Aorta (tissue), 5 donors: ENCODE data around the gene DHRSX. TPM values are rescaled to one million over a fixed set of nuclear protein-coding genes. Genes with fewer than 3 reads are reported as not detected.

Source experiments
- ATAC-seq: fragments of 200-7000 bp; cut with Tn5 transposase; one replicate; pipeline ENCODE4 v1.9.1; 2022; ENCODE audit warnings: moderate library complexity; ENCODE audit not compliant: low FRiP score
- DNase-seq, 2 donors: peaks; one replicate each; pipeline ENCODE4 v3.0.0-alpha.2; 2020
- H3K27ac ChIP-seq, 2 donors: one replicate each; pipeline ENCODE4 v1.5.1; 2013; ENCODE audit warnings: low read length in 2 of 2, mild to moderate bottlenecking in 2 of 2, moderate library complexity in 2 of 2, control low read depth in 1 of 2, inconsistent platforms in 1 of 2, low read depth in 1 of 2
- H3K27me3 ChIP-seq, 2 donors: one replicate each; pipeline ENCODE4 v1.6.1; 2013; ENCODE audit warnings: control low read depth in 1 of 2, low read length in 1 of 2, mild to moderate bottlenecking in 1 of 2, moderate library complexity in 1 of 2; ENCODE audit not compliant: insufficient read depth in 2 of 2, control insufficient read depth in 1 of 2
- H3K36me3 ChIP-seq, 2 donors: one replicate each; pipeline ENCODE4 v1.6.1; 2013; ENCODE audit warnings: control low read depth in 1 of 2, low read length in 1 of 2, mild to moderate bottlenecking in 1 of 2; ENCODE audit not compliant: insufficient read depth in 2 of 2, control insufficient read depth in 1 of 2
- H3K4me1 ChIP-seq, 2 donors: one replicate each; pipeline ENCODE4 v1.6.1; 2013; ENCODE audit warnings: low read length in 2 of 2, control low read depth in 1 of 2, mild to moderate bottlenecking in 1 of 2, moderate library complexity in 1 of 2; ENCODE audit not compliant: insufficient read depth in 2 of 2, control insufficient read depth in 1 of 2
- H3K4me3 ChIP-seq, 2 donors: one replicate each; pipeline ENCODE4 v1.5.1; 2013; ENCODE audit warnings: low read length in 2 of 2, control low read depth in 1 of 2, mild to moderate bottlenecking in 1 of 2
- H3K9me3 ChIP-seq: one replicate; pipeline ENCODE4 v1.6.1; 2013; ENCODE audit warnings: mild to moderate bottlenecking, low read length; ENCODE audit not compliant: control insufficient read depth
- WGBS, 2 donors: extraction: QIAGEN DNeasy Blood & Tissue Kit; methylation state at CpG; one replicate each; pipeline ENCODE4 v1.1.7; 2013; 5-methylcytosine and 5-hydroxymethylcytosine counted together
- intact Hi-C, 2 donors: fragments of 100-400 bp; cut with DNase I; formaldehyde crosslinking; loops; one replicate each; pipeline versions ENCODE4 v1.14.2 to v1.15.0; 2022
- polyA plus RNA-seq, 2 donors: library from polyadenylated mRNA; stranded (reverse); fragments of 200-250 nt; gene quantifications; one replicate each; pipeline ENCODE4 v1.2.3, GENCODE V29; 2013
- total RNA-seq, 2 donors: library from RNA; stranded (reverse); fragmentation: NEBNext Ultra II Directional; extraction: Animal tissue kit (Norgen Biotek cat#: 25700); gene quantifications; one replicate each; pipeline ENCODE4 v1.2.1, GENCODE V29; 2021
- donor health status: healthy with polysubstance abuse.
- donor health status: Bipolar disorder and iron deficiency.
- donor health status: DM: no; HTN: no; CAD: no.
- donor health status: DM: no; HTN: no; CAD: no.
- donor health status: DM: yes; HTN: yes; CAD: no.

DHRSX gene
- total and polyA plus RNA-seq, 4 donors = 6.0 to 21.8 (median 11.7) TPM

- ATAC-seq = no peak
- Histone ChIP-seq H3K9me3 (no peaks in the 10 kb centered on the region), H3K4me1 (no peaks in the 10 kb centered on the region), H3K27ac (no peak overlapping the region), H3K27me3 (no peaks in the 10 kb centered on the region), H3K36me3 (no peaks in the 10 kb centered on the region), H3K4me3 (no peak overlapping the region)
- intact Hi-C loops = no loop called here
- no peak for DNase-seq
- 86 to 88% methylated on average over 14 of the region's 14 CpGs for WGBS, 2 donors
These were observed 5.2 kb downstream of the DHRSX start for GRCh38 chrX:2495595-2495994.

GRCh38 chrX:2492531-2493218 is 8.1 kb downstream of the DHRSX start:
- Histone ChIP-seq H3K27me3 (no peaks in the 10 kb centered on the region), H3K36me3 (peaks cover 0 to 16% of the 10 kb centered on the region in 2 donors), H3K4me1 (no peaks in the 10 kb centered on the region), H3K4me3 (no peak overlapping the region), H3K27ac (no peak overlapping the region), H3K9me3 (no peaks in the 10 kb centered on the region)
- intact Hi-C loops = no loop called here
- ATAC-seq (no peak), DNase-seq (no peak)
- 93 to 95% methylated on average over 22 of the region's 22 CpGs for WGBS, 2 donors

GRCh38 chrX:2490634-2491033 is 10.1 kb downstream of the DHRSX start:
- no peaks in the 10 kb centered on the region for H3K9me3 ChIP-seq
- H3K36me3 ChIP-seq = peaks cover 0 to 19% of the 10 kb centered on the region in 2 donors
- H3K27ac ChIP-seq = no peak overlapping the region
- 83 to 84% methylated on average over 22 of the region's 22 CpGs for WGBS, 2 donors
- intact Hi-C loops = no loop called here
- ATAC-seq (no peak), DNase-seq (no peak)
- H3K4me3 ChIP-seq = no peak overlapping the region
- no peaks in the 10 kb centered on the region for H3K27me3 ChIP-seq
- no peaks in the 10 kb centered on the region for H3K4me1 ChIP-seq

- H3K4me3 ChIP-seq = no peak overlapping the region
- peaks cover 0 to 19% of the 10 kb centered on the region in 2 donors for H3K36me3 ChIP-seq
- H3K9me3 ChIP-seq = no peaks in the 10 kb centered on the region
- intact Hi-C loops = no loop called here
- DNase-seq = no peak
- no peaks in the 10 kb centered on the region for H3K27me3 ChIP-seq
- ATAC-seq = no peak
- WGBS, 2 donors = 96 to 98% methylated on average over 65 of the region's 65 CpGs
- H3K4me1 ChIP-seq = no peaks in the 10 kb centered on the region
- no peak overlapping the region for H3K27ac ChIP-seq
These were observed 11.0 kb downstream of the DHRSX start for GRCh38 chrX:2489446-2490445.

- no peaks in the 10 kb centered on the region for H3K4me1 ChIP-seq
- H3K27ac ChIP-seq = no peak overlapping the region
- DNase-seq = no peak
- H3K9me3 ChIP-seq = no peaks in the 10 kb centered on the region
- 96 to 98% methylated on average over 50 of the region's 50 CpGs for WGBS, 2 donors
- intact Hi-C loops = no loop called here
- H3K27me3 ChIP-seq = no peaks in the 10 kb centered on the region
- ATAC-seq = no peak
- no peak overlapping the region for H3K4me3 ChIP-seq
- H3K36me3 ChIP-seq = peaks cover 0 to 19% of the 10 kb centered on the region in 2 donors
These were observed 12.0 kb downstream of the DHRSX start for GRCh38 chrX:2488621-2489285.

- ATAC-seq = no peak
- H3K27ac ChIP-seq = no peak overlapping the region
- DNase-seq = no peak
- intact Hi-C loops = no loop called here
- no peaks in the 10 kb centered on the region for H3K9me3 ChIP-seq
- no peak overlapping the region for H3K4me3 ChIP-seq
- no peaks in the 10 kb centered on the region for H3K4me1 ChIP-seq
- H3K36me3 ChIP-seq = peaks cover 0 to 19% of the 10 kb centered on the region in 2 donors
- WGBS, 2 donors = 93 to 95% methylated on average over 16 of the region's 16 CpGs
- no peaks in the 10 kb centered on the region for H3K27me3 ChIP-seq
These were observed 13.4 kb downstream of the DHRSX start for GRCh38 chrX:2487366-2487765.

GRCh38 chrX:2486476-2487133 is 14.2 kb downstream of the DHRSX start:
- Histone ChIP-seq H3K9me3 (no peaks in the 10 kb centered on the region), H3K4me1 (no peaks in the 10 kb centered on the region), H3K27me3 (no peaks in the 10 kb centered on the region), H3K4me3 (no peak overlapping the region), H3K27ac (no peak overlapping the region), H3K36me3 (peaks cover 0 to 19% of the 10 kb centered on the region in 2 donors)
- DNase-seq (no peak), ATAC-seq (no peak)
- intact Hi-C loops = no loop called here
- WGBS, 2 donors = 88 to 91% methylated on average over 29 of the region's 29 CpGs

GRCh38 chrX:2485789-2486345 is 14.9 kb downstream of the DHRSX start:
- no peak for DNase-seq
- no peaks in the 10 kb centered on the region for H3K4me1 ChIP-seq
- H3K4me3 ChIP-seq = no peak overlapping the region
- no peaks in the 10 kb centered on the region for H3K27me3 ChIP-seq
- intact Hi-C loops = no loop called here
- no peak overlapping the region for H3K27ac ChIP-seq
- 89 to 92% methylated on average over 10 of the region's 10 CpGs for WGBS, 2 donors
- peaks cover 0 to 19% of the 10 kb centered on the region in 2 donors for H3K36me3 ChIP-seq
- ATAC-seq = no peak
- H3K9me3 ChIP-seq = no peaks in the 10 kb centered on the region
